ENCODE results near the gene MRGPRX2.

DNA sequence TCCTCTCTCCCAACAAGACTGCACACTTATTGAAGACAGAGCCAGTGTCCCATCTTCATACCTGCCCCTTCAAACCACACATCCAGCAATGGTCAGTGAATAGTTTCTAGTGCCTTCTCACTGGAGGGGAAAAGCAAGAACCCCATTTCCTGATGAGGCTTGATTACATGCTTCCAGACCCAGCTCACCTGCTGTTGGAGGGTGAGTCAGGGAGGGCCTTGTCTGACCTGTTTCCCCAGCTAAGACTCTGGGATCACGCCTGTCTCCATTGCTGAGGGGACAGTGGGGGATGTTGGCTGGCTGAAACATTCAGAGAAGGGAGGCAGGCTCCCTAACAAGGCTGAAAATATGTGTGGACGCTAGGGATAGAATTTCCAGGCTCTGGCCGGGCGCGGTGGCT lies 28.9 kb upstream of the MRGPRX2 start:
- TF ChIP-seq, protein P1, sequence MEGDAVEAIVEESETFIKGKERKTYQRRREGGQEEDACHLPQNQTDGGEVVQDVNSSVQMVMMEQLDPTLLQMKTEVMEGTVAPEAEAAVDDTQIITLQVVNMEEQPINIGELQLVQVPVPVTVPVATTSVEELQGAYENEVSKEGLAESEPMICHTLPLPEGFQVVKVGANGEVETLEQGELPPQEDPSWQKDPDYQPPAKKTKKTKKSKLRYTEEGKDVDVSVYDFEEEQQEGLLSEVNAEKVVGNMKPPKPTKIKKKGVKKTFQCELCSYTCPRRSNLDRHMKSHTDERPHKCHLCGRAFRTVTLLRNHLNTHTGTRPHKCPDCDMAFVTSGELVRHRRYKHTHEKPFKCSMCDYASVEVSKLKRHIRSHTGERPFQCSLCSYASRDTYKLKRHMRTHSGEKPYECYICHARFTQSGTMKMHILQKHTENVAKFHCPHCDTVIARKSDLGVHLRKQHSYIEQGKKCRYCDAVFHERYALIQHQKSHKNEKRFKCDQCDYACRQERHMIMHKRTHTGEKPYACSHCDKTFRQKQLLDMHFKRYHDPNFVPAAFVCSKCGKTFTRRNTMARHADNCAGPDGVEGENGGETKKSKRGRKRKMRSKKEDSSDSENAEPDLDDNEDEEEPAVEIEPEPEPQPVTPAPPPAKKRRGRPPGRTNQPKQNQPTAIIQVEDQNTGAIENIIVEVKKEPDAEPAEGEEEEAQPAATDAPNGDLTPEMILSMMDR (IDR thresholded peaks at IDR 0.05; ENCODE audit: low read length) = no peak
- TF ChIP-seq EZH2phosphoT487 (IDR thresholded peaks at IDR 0.05; ENCODE audit: low read length) = no peak
- TF ChIP-seq EZH2 (optimal IDR thresholded peaks at IDR 0.05; ENCODE audit: low read depth, low read length) = no peak
